Vagina (tissue), 2 donors: ENCODE results near the gene MAB21L3. TPM values are rescaled to one million over a fixed set of nuclear protein-coding genes. Genes with fewer than 3 reads are reported as not detected.

Experiments used
- DNase-seq, 2 donors: peaks; one replicate each; pipeline ENCODE4 v3.0.0-alpha.2; 2017; ENCODE audit errors: extremely low spot score in 2 of 2
- H3K27ac ChIP-seq: fragments of 200-600 bp; sonication (generic); one replicate; pipeline ENCODE4 v1.5.1; 2019
- H3K27me3 ChIP-seq: fragments of 200-600 bp; sonication (generic); one replicate; pipeline ENCODE4 v1.5.1; 2019
- H3K36me3 ChIP-seq, 2 donors: fragments of 200-600 bp; sonication (generic); one replicate each; pipeline ENCODE4 v1.5.1; 2017 to 2019
- H3K4me1 ChIP-seq: fragments of 200-600 bp; sonication (generic); one replicate; pipeline ENCODE4 v1.5.1; 2019
- H3K4me3 ChIP-seq, 2 donors: fragments of 200-600 bp; sonication (generic); 1 replicate in 1 of 2; 2 replicates in 1 of 2; pipeline ENCODE4 v1.5.1; 2016 to 2019
- H3K9me3 ChIP-seq: fragments of 200-600 bp; sonication (generic); one replicate; pipeline ENCODE4 v1.5.1; 2019
- CTCF ChIP-seq, 3 experiments: fragments of 450-650 bp in 2 of 3; fragments of 200-600 bp in 1 of 3; sonication (generic) in 1 of 3; IDR thresholded peaks; one replicate each; pipeline ENCODE4 v1.5.1; 2017 to 2019; ENCODE audit warnings: antibody characterized with exemption in 3 of 3, mild to moderate bottlenecking in 2 of 3, moderate library complexity in 2 of 3
- POLR2A ChIP-seq, 2 donors: fragments of 450-650 bp; IDR thresholded peaks; one replicate each; pipeline ENCODE4 v1.6.1; 2017; ENCODE audit warnings: antibody characterized with exemption in 2 of 2, mild to moderate bottlenecking in 2 of 2, moderate library complexity in 2 of 2
- POLR2AphosphoS5 ChIP-seq, 2 donors: sonication (generic); formaldehyde crosslinking; IDR thresholded peaks; one replicate each; pipeline ENCODE4 v1.9.0; 2017; ENCODE audit warnings: antibody characterized with exemption in 2 of 2, mild to moderate bottlenecking in 2 of 2, low read depth in 1 of 2; ENCODE audit not compliant: insufficient read depth in 1 of 2
- intact Hi-C: fragments of 100-400 bp; cut with DNase I; formaldehyde crosslinking; loops from one replicate; pipeline ENCODE4 v1.15.1; 2023
- total RNA-seq: library from RNA; depleted of rRNA; stranded (reverse); fragments of >200 nt; gene quantifications from one replicate; pipeline ENCODE4 v1.2.3, GENCODE V29; 2016

The MAB21L3 gene
- total RNA-seq, 1 donor from 2014 or later, result 4.4 TPM

GRCh38 chr1:116096013-116096618, 15.1 kb upstream of the MAB21L3 start:
- H3K9me3 ChIP-seq, result no peaks in the 10 kb centered on the region
- no peak for TF ChIP-seq POLR2AphosphoS5 (IDR thresholded peaks at IDR 0.05; ENCODE audit: insufficient read depth in 1 of 2, low read depth in 1 of 2)
- TF ChIP-seq POLR2A (IDR thresholded peaks at IDR 0.05), result no peak
- TF ChIP-seq CTCF (IDR thresholded peaks at IDR 0.05), result no peak
- H3K27me3 ChIP-seq, result no peaks in the 10 kb centered on the region
- no peak for DNase-seq
- H3K36me3 ChIP-seq, result no peaks in the 10 kb centered on the region
- no peak overlapping the region for H3K4me3 ChIP-seq
- H3K4me1 ChIP-seq, result no peaks in the 10 kb centered on the region
- intact Hi-C loops, result no loop called here
- H3K27ac ChIP-seq, result no peak overlapping the region

- Histone ChIP-seq H3K4me1 (no peaks in the 10 kb centered on the region), H3K36me3 (no peaks in the 10 kb centered on the region), H3K9me3 (no peaks in the 10 kb centered on the region), H3K27ac (no peak overlapping the region), H3K27me3 (no peaks in the 10 kb centered on the region), H3K4me3 (no peak overlapping the region)
- TF ChIP-seq POLR2AphosphoS5 (IDR thresholded peaks at IDR 0.05; ENCODE audit: insufficient read depth in 1 of 2, low read depth in 1 of 2) (no peak), POLR2A (IDR thresholded peaks at IDR 0.05) (no peak), CTCF (IDR thresholded peaks at IDR 0.05) (no peak)
- no peak for DNase-seq
- intact Hi-C loops, result no loop called here
Observed at GRCh38 chr1:116097626-116098025, 13.6 kb upstream of the MAB21L3 start.

- no peak for DNase-seq
- H3K4me1 ChIP-seq, result no peaks in the 10 kb centered on the region
- no peaks in the 10 kb centered on the region for H3K36me3 ChIP-seq
- no peaks in the 10 kb centered on the region for H3K9me3 ChIP-seq
- intact Hi-C loops, result no loop called here
- no peak for TF ChIP-seq POLR2A (IDR thresholded peaks at IDR 0.05)
- no peak for TF ChIP-seq POLR2AphosphoS5 (IDR thresholded peaks at IDR 0.05; ENCODE audit: insufficient read depth in 1 of 2, low read depth in 1 of 2)
- TF ChIP-seq CTCF (IDR thresholded peaks at IDR 0.05), result no peak
- no peak overlapping the region for H3K27ac ChIP-seq
- no peaks in the 10 kb centered on the region for H3K27me3 ChIP-seq
- H3K4me3 ChIP-seq, result no peak overlapping the region
Observed at GRCh38 chr1:116099379-116099778, 11.8 kb upstream of the MAB21L3 start.

- Histone ChIP-seq H3K4me1 (no peaks in the 10 kb centered on the region), H3K27ac (no peak overlapping the region), H3K27me3 (no peaks in the 10 kb centered on the region), H3K9me3 (no peaks in the 10 kb centered on the region), H3K4me3 (no peak overlapping the region), H3K36me3 (no peaks in the 10 kb centered on the region)
- TF ChIP-seq POLR2A (IDR thresholded peaks at IDR 0.05), result no peak
- intact Hi-C loops, result no loop called here
- no peak for DNase-seq
Observed at GRCh38 chr1:116099919-116100318, 11.3 kb upstream of the MAB21L3 start.

GRCh38 chr1:116104667-116105066, 6.5 kb upstream of the MAB21L3 start:
- Histone ChIP-seq H3K27me3 (no peaks in the 10 kb centered on the region), H3K36me3 (no peaks in the 10 kb centered on the region), H3K9me3 (no peaks in the 10 kb centered on the region), H3K27ac (no peak overlapping the region), H3K4me3 (no peak overlapping the region), H3K4me1 (no peaks in the 10 kb centered on the region)
- no peak for TF ChIP-seq POLR2A (IDR thresholded peaks at IDR 0.05)
- no peak for TF ChIP-seq CTCF (IDR thresholded peaks at IDR 0.05)
- no peak for TF ChIP-seq POLR2AphosphoS5 (IDR thresholded peaks at IDR 0.05; ENCODE audit: insufficient read depth in 1 of 2, low read depth in 1 of 2)
- DNase-seq, result no peak
- intact Hi-C loops, result no loop called here
